Heart left ventricle (tissue), 16 donors: Measurements from ENCODE around the gene RNF103. TPM values are rescaled to one million over a fixed set of nuclear protein-coding genes. Genes with fewer than 3 reads are reported as not detected.

Source experiments
- ATAC-seq, 4 donors: fragments of 200-7000 bp; cut with Tn5 transposase; one replicate each; pipeline ENCODE4 v1.9.1; 2020 to 2022; ENCODE audit warnings: moderate library complexity in 4 of 4, mild to moderate bottlenecking in 3 of 4, moderate number of reproducible peaks in 1 of 4
- DNase-seq, 5 donors: peaks; one replicate each; pipeline ENCODE4 v3.0.0-alpha.2; 2020
- H3K27ac ChIP-seq, 12 donors: fragments of 200-600 bp; sonication (generic) in 4 of 12; one replicate each; pipeline versions ENCODE4 v1.5.0 to v1.8.0; 2016 to 2022; ENCODE audit warnings: mild to moderate bottlenecking in 2 of 12
- H3K27me3 ChIP-seq, 9 donors: fragments of 200-600 bp; sonication (generic) in 2 of 9; one replicate each; pipeline versions ENCODE4 v1.5.1 to v1.8.0; 2016 to 2022; ENCODE audit warnings: mild to moderate bottlenecking in 3 of 9
- H3K36me3 ChIP-seq, 9 donors: fragments of 200-600 bp; sonication (generic) in 2 of 9; one replicate each; pipeline versions ENCODE4 v1.5.0 to v1.8.0; 2018 to 2022; ENCODE audit warnings: mild to moderate bottlenecking in 2 of 9
- H3K4me1 ChIP-seq, 12 donors: fragments of 200-600 bp; sonication (generic) in 4 of 12; one replicate each; pipeline versions ENCODE4 v1.5.0 to v1.8.0; 2016 to 2022; ENCODE audit warnings: mild to moderate bottlenecking in 3 of 12
- H3K4me3 ChIP-seq, 12 donors: fragments of 200-600 bp; sonication (generic) in 4 of 12; one replicate each; pipeline versions ENCODE4 v1.5.0 to v1.8.0; 2017 to 2022; ENCODE audit warnings: mild to moderate bottlenecking in 9 of 12, moderate library complexity in 4 of 12
- H3K9me3 ChIP-seq, 12 donors: fragments of 200-600 bp; sonication (generic) in 4 of 12; one replicate each; pipeline versions ENCODE4 v1.5.0 to v1.8.0; 2016 to 2022; ENCODE audit warnings: mild to moderate bottlenecking in 1 of 12
- POLR2A ChIP-seq, 2 donors: fragments of 450-650 bp; IDR thresholded peaks; one replicate each; pipeline ENCODE4 v1.6.1; 2017; ENCODE audit warnings: antibody characterized with exemption in 2 of 2, mild to moderate bottlenecking in 2 of 2, moderate library complexity in 2 of 2
- WGBS, 4 donors: extraction: QIAGEN DNeasy Blood & Tissue Kit in 2 of 4; methylation state at CpG; one replicate each; pipeline versions ENCODE4 v1.1.5 to v1.1.7; 2013 to 2018; 5-methylcytosine and 5-hydroxymethylcytosine counted together
- intact Hi-C, 10 donors: fragments of 100-400 bp; cut with DNase I; formaldehyde crosslinking; loops; one replicate each; pipeline versions ENCODE4 v1.11.1 to v1.14.2; 2022
- long read RNA-seq, 3 donors: library from polyadenylated mRNA; unstranded; transcript quantifications; one replicate each; pipeline ENCODE4 v2.0.0, GENCODE V29; 2020 to 2021
- polyA plus RNA-seq, 2 donors: library from polyadenylated mRNA; stranded (reverse); fragments of 200-250 nt; gene quantifications; one replicate each; pipeline ENCODE4 v1.2.3, GENCODE V29; 2013
- total RNA-seq, 9 donors: library from RNA; depleted of rRNA in 2 of 9; stranded (reverse); fragments of >200 nt in 2 of 9; fragmentation: NEBNext Ultra II Directional in 3 of 9; extraction: Animal tissue kit (Norgen Biotek cat#: 25700) in 3 of 9; gene quantifications; one replicate each; pipeline versions ENCODE4 v1.1.0 to v1.2.4, GENCODE V29; 2016 to 2023
- TF ChIP-seq, protein P1 (sequence below), 12 donors: fragments of 200-600 bp; sonication (generic) in 4 of 12; IDR thresholded peaks; one replicate each; pipeline versions ENCODE4 v1.5.0 to v1.8.0; 2018 to 2022; ENCODE audit warnings: antibody characterized with exemption in 12 of 12, mild to moderate bottlenecking in 5 of 12
- donor health status: ischemic (EF 13 %, LVEDD 7.1; RV severe dilation, severe dysfunction).
- donor health status: healthy with polysubstance abuse.
- donor health status: DM: no; HTN: yes; CAD: no.
- donor health status: DM: no; HTN: no; CAD: no.
- donor health status: ischemic (EF 25% LVEDD 6.9; RV normal size, moderate dysfunction).
- donor health status: ischemic (EF 25% LVEDD 5.7; RV mildly dilated, moderate dysfunction).
- donor health status: healthy.
- donor health status: DM: yes; HTN: yes; CAD: no.
- donor health status: ischemic (EF 35%, LVEDD 5.7; RV mildly dilated, moderate dysfunction).
- donor health status: nonischemic (EF 11% LVEDD 7.7; RV severe dilation, severe dysfunction).
- donor health status: DM: yes; HTN: yes; CAD: no.
- donor health status: PGD.
- donor health status: ischemic (EF 29% LVEDD 5.4; RV normal size, mild dysfunction).
- donor health status: nonischemic (EF 23%, LVEDD 6.1; RV moderate dilation, normal function).

Gene RNF103, protein sequence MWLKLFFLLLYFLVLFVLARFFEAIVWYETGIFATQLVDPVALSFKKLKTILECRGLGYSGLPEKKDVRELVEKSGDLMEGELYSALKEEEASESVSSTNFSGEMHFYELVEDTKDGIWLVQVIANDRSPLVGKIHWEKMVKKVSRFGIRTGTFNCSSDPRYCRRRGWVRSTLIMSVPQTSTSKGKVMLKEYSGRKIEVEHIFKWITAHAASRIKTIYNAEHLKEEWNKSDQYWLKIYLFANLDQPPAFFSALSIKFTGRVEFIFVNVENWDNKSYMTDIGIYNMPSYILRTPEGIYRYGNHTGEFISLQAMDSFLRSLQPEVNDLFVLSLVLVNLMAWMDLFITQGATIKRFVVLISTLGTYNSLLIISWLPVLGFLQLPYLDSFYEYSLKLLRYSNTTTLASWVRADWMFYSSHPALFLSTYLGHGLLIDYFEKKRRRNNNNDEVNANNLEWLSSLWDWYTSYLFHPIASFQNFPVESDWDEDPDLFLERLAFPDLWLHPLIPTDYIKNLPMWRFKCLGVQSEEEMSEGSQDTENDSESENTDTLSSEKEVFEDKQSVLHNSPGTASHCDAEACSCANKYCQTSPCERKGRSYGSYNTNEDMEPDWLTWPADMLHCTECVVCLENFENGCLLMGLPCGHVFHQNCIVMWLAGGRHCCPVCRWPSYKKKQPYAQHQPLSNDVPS
- total RNA-seq, result 10 to 100 TPM; 37.9 to 75.4 (median 55.3) TPM
- polyA plus RNA-seq, result 10 to 100 TPM; 28.8 to 50.2 TPM
- long read RNA-seq, donor 1, full-length matches to known transcripts, result 107 of 115 reads
- long read RNA-seq, donor 1, partial matches to known transcripts, result 0 of 115 reads
- long read RNA-seq, donor 1, other reads (novel, unspliced or antisense), result 8 of 115 reads
- long read RNA-seq, donor 2, full-length matches to known transcripts, result 47 of 60 reads
- long read RNA-seq, donor 2, partial matches to known transcripts, result 5 of 60 reads
- long read RNA-seq, donor 2, other reads (novel, unspliced or antisense), result 8 of 60 reads
- long read RNA-seq, donor 3, full-length matches to known transcripts, result 186 of 200 reads
- long read RNA-seq, donor 3, partial matches to known transcripts, result 1 of 200 reads
- long read RNA-seq, donor 3, other reads (novel, unspliced or antisense), result 13 of 200 reads

- H3K27ac ChIP-seq, result peak within 1 kb of the TSS; percentile 96 to 100 (median 98)
- ATAC-seq (peak; percentile 96 to 98 (median 97)), DNase-seq (peak; percentile 98 to 99 (median 98))
- intact Hi-C loops, result loop anchor here in 8 of 10 donors (1.0 to 10.0 kb wide), 14 partner anchors 51 to 429 kb away; partner anchors contain the start of genes CHMP3 (in 5 of the 8), KDM3A (in 2 of the 8), IMMT (in 1 of the 8) and MRPL35 (in 1 of the 8)
- 1 to 3% (median 2%) methylated on average over 10 to 77 of the region's 77 CpGs for WGBS, 4 donors
- TF ChIP-seq, protein P1, sequence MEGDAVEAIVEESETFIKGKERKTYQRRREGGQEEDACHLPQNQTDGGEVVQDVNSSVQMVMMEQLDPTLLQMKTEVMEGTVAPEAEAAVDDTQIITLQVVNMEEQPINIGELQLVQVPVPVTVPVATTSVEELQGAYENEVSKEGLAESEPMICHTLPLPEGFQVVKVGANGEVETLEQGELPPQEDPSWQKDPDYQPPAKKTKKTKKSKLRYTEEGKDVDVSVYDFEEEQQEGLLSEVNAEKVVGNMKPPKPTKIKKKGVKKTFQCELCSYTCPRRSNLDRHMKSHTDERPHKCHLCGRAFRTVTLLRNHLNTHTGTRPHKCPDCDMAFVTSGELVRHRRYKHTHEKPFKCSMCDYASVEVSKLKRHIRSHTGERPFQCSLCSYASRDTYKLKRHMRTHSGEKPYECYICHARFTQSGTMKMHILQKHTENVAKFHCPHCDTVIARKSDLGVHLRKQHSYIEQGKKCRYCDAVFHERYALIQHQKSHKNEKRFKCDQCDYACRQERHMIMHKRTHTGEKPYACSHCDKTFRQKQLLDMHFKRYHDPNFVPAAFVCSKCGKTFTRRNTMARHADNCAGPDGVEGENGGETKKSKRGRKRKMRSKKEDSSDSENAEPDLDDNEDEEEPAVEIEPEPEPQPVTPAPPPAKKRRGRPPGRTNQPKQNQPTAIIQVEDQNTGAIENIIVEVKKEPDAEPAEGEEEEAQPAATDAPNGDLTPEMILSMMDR (IDR thresholded peaks at IDR 0.05), result peak in 1 of 12 donors; percentile 14
- TF ChIP-seq POLR2A (IDR thresholded peaks at IDR 0.05), result peak; percentile 98 to 100
- no peaks in the 10 kb centered on the region for H3K9me3 ChIP-seq
- peaks cover 0 to 18% (median 14%) of the 10 kb centered on the region in 9 donors for H3K36me3 ChIP-seq
- H3K4me1 ChIP-seq, result peaks cover 0 to 34% (median 23%) of the 10 kb centered on the region in 12 donors
- no peaks in the 10 kb centered on the region for H3K27me3 ChIP-seq
- H3K4me3 ChIP-seq, result peak within 1 kb of the TSS; percentile 50 to 93 (median 86)
Measured at GRCh38 chr2:86623494-86624266, at the start of gene RNF103. Gene RNF103 (minus strand): TSS chr2:86623865. CDS start chr2:86622886, 979 bp downstream.

DNA sequence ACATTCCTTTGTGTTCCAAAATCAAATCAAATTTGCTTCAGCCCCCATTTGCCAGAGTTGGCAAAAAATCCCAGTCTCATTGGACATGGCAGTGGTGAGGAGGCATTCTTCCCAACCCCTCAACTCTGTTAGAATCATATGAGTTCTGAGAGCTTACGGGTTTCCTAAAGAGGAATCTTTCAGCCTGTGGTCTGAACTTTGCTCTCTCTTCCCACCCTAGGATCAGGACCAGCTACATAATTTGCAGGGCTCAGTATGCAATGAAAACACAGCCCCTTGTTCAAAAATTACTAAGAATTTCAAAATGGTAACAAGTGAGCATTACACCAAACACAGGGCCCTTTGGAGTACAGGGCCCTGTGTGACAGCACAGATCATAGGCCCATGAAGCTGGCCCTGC lies 49.3 kb upstream of the RNF103 start:
- ATAC-seq, result no peak
- Histone ChIP-seq H3K4me1 (peaks cover 0 to 29% (median 9%) of the 10 kb centered on the region in 12 donors), H3K4me3 (no peak overlapping the region), H3K27ac (peak overlapping the region in 2 of 12 donors; percentile 10 to 26), H3K27me3 (no peaks in the 10 kb centered on the region), H3K36me3 (no peaks in the 10 kb centered on the region), H3K9me3 (peaks cover 0 to 4% (median 0%) of the 10 kb centered on the region in 12 donors)
- no peak for DNase-seq
- WGBS, 4 donors, result 92 to 100% (median 95%) methylated on average over 1 of the region's 1 CpG
- intact Hi-C loops, result loop anchor here in 2 of 10 donors (10.0 kb wide), 1 partner anchor 48 kb away; the partner anchor contains the start of gene RNF103 (in 2 of the 2)
- TF ChIP-seq POLR2A (IDR thresholded peaks at IDR 0.05), result no peak

- ATAC-seq (peak in 3 of 4 donors; percentile 27 to 43 (median 28)), DNase-seq (no peak)
- TF ChIP-seq, protein P1 (IDR thresholded peaks at IDR 0.05), result no peak
- TF ChIP-seq POLR2A (IDR thresholded peaks at IDR 0.05), result no peak
- Histone ChIP-seq H3K4me3 (no peak overlapping the region), H3K4me1 (peaks cover 0 to 29% (median 9%) of the 10 kb centered on the region in 12 donors), H3K27me3 (no peaks in the 10 kb centered on the region), H3K36me3 (no peaks in the 10 kb centered on the region), H3K27ac (peak overlapping the region in 7 of 12 donors; percentile 31 to 48 (median 38)), H3K9me3 (peaks cover 0 to 3% (median 0%) of the 10 kb centered on the region in 12 donors)
- WGBS, 4 donors, result 77 to 85% (median 83%) methylated on average over 3 of the region's 3 CpGs
- intact Hi-C loops, result loop anchor here in 2 of 10 donors (10.0 kb wide), 1 partner anchor 47 kb away; the partner anchor contains the start of gene RNF103 (in 2 of the 2)
Measured at GRCh38 chr2:86672027-86672545, 48.4 kb upstream of the RNF103 start.
